ENCODE measurements around the gene NDUFB8. TPM values are rescaled to one million over a fixed set of nuclear protein-coding genes. Genes with fewer than 3 reads are reported as not detected.

NDUFB8 gene
- total RNA-seq, 1 donor from 2014 or later, result 430 TPM

DNA sequence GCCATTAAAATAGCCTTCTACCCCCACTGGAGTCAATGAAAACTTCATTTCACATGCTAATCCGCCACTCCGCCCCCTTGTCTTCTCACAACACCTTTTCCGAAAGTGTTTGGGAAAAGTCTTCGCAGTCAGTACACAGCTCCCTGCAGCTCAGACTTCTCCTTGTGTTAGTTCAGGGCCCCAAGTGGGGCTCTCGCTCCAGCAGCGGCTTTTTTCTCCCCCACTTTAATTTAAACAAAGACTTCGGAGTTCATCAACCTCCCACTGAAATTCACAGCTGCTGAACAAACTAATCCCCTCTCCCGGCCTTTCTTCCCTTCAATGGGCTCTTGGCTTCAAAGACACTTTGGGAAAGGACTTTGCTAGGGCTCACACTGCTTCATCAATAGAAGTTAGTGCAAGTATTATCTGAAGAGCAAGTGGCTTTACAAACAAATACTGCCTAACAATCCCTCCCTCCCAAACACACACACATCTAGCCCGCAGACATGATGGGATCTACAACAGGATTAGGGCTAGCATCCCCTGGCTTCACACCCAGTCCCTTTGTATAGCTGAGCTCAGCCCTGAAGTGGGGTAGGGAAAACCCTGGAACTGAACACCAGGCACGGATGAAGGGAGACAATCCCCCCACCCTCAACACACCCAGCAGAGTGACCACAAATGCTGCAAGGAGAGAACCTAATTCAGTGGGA is 43.7 kb downstream of the NDUFB8 start:
- Histone ChIP-seq H3K4me3 (no peak overlapping the region), H3K27me3 (ENCODE audit: low read depth) (peaks cover 10% of the 10 kb centered on the region), H3K4me1 (peaks cover 16% of the 10 kb centered on the region), H3K36me3 (peaks cover 58% of the 10 kb centered on the region), H3K9me3 (replicated peaks) (no peaks in the 10 kb centered on the region), H3K27ac (replicated peaks) (no peak overlapping the region)
- TF ChIP-seq, protein P1, sequence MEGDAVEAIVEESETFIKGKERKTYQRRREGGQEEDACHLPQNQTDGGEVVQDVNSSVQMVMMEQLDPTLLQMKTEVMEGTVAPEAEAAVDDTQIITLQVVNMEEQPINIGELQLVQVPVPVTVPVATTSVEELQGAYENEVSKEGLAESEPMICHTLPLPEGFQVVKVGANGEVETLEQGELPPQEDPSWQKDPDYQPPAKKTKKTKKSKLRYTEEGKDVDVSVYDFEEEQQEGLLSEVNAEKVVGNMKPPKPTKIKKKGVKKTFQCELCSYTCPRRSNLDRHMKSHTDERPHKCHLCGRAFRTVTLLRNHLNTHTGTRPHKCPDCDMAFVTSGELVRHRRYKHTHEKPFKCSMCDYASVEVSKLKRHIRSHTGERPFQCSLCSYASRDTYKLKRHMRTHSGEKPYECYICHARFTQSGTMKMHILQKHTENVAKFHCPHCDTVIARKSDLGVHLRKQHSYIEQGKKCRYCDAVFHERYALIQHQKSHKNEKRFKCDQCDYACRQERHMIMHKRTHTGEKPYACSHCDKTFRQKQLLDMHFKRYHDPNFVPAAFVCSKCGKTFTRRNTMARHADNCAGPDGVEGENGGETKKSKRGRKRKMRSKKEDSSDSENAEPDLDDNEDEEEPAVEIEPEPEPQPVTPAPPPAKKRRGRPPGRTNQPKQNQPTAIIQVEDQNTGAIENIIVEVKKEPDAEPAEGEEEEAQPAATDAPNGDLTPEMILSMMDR (IDR thresholded peaks at IDR 0.05; ENCODE audit: borderline replicate concordance), result no peak
- DNase-seq, result no peak
- intact Hi-C loops (cut with micrococcal nuclease), result no loop called here

DNA sequence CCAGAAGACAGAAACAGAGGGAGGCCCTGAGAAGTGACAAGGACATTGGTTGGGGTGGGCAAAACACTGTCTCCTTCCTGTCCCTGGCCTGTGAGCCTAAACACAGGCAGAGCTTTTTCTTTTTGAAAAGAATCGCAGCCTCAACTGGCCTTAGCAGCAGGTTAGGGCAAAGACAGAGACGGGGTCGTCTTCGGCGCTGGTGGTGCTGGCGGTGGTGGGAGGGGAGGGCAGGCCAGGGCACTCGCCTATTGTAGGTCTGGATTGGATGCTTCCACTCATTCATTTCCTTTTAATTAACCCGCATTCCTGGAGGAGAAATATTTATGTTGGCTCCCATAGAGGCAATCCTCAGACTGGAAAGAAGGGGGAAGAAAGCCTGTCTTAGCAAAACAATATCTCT is 44.3 kb downstream of the NDUFB8 start:
- Histone ChIP-seq H3K27me3 (ENCODE audit: low read depth) (peaks cover 16% of the 10 kb centered on the region), H3K4me1 (peaks cover 16% of the 10 kb centered on the region), H3K9me3 (replicated peaks) (no peaks in the 10 kb centered on the region), H3K36me3 (peaks cover 54% of the 10 kb centered on the region), H3K4me3 (no peak overlapping the region), H3K27ac (replicated peaks) (no peak overlapping the region)
- TF ChIP-seq, protein P1 (IDR thresholded peaks at IDR 0.05; ENCODE audit: borderline replicate concordance), result no peak
- intact Hi-C loops (cut with micrococcal nuclease), result no loop called here
- DNase-seq, result no peak

DNA sequence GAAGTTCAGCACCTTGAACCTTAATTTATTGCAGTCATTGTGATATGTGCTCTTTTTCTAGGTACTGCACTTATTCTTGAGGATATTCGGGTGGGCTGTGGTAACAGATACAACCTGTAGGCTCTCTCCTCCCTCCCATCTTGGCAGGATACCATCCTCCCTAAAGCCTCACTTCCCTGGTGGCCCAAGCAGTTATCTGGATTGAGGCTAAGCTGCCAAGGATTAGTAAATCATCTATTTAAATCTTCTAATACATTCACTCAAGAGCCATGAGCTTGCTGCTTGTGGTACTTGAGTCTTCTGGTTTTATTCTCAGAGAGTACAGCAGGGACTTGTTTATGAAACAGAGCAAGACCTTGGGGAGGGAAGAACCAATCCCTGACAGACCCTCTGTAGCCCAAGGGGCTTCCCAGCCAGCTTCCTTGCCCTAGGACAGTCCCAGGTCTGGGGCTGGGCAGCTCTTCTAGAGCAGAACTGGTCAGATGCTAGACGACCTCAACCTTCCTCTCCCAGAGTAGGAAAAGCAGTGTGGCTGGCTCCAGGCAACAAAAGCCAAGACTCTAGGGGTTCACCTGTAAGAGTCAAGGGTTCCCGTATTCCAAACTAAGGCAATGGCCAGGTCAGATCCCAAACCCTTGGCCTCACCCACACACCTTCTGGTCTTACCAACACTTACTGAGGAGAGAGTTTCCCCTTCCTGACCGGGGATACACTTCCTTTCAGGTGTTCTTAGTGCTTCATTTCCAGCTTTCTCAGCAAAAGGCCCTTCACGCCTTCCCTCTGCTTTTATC is 45.6 kb downstream of the NDUFB8 start:
- H3K9me3 ChIP-seq (replicated peaks), result no peaks in the 10 kb centered on the region
- H3K27me3 ChIP-seq (ENCODE audit: low read depth), result peaks cover 29% of the 10 kb centered on the region
- peaks cover 41% of the 10 kb centered on the region for H3K36me3 ChIP-seq
- H3K27ac ChIP-seq (replicated peaks), result no peak overlapping the region
- intact Hi-C loops (cut with micrococcal nuclease), result no loop called here
- H3K4me1 ChIP-seq, result peaks cover 16% of the 10 kb centered on the region
- H3K4me3 ChIP-seq, result no peak overlapping the region
- TF ChIP-seq, protein P1 (IDR thresholded peaks at IDR 0.05; ENCODE audit: borderline replicate concordance), result no peak
- DNase-seq, result no peak

DNA sequence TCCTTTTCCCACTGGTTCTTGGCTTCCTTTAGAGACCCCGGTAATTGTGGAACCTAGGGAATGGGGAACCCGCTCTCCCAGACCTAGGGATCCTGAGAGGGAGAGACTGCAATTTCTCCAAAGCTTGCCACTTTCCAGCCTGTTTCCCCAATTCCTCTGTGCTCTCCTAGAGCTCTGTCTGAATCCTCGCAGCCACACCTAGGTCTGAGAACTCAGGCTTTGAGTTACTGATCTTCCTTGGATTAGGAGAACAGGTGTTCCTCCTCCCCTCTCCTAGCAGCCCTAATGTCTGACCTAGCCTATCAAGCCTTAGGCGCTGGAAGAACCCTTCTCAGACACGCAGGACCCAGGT is 46.9 kb downstream of the NDUFB8 start:
- DNase-seq, result no peak
- peaks cover 42% of the 10 kb centered on the region for H3K27me3 ChIP-seq (ENCODE audit: low read depth)
- TF ChIP-seq, protein P1 (IDR thresholded peaks at IDR 0.05; ENCODE audit: borderline replicate concordance), result no peak
- H3K36me3 ChIP-seq, result peaks cover 29% of the 10 kb centered on the region
- no peak overlapping the region for H3K27ac ChIP-seq (replicated peaks)
- no peaks in the 10 kb centered on the region for H3K9me3 ChIP-seq (replicated peaks)
- H3K4me3 ChIP-seq, result peak overlapping the region; percentile 67
- peaks cover 16% of the 10 kb centered on the region for H3K4me1 ChIP-seq
- intact Hi-C loops (cut with micrococcal nuclease), result no loop called here

DNA sequence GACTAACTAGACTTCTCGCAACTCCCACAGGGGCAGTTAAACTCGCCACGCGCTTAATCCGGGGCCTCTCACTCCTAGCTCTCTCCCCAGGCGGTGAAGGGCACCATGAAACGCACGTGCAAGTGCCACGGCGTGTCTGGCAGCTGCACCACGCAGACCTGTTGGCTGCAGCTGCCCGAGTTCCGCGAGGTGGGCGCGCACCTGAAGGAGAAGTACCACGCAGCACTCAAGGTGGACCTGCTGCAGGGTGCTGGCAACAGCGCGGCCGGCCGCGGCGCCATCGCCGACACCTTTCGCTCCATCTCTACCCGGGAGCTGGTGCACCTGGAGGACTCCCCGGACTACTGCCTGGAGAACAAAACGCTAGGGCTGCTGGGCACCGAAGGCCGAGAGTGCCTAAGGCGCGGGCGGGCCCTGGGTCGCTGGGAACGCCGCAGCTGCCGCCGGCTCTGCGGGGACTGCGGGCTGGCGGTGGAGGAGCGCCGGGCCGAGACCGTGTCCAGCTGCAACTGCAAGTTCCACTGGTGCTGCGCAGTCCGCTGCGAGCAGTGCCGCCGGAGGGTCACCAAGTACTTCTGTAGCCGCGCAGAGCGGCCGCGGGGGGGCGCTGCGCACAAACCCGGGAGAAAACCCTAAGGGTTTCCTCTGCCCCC is 47.4 kb downstream of the NDUFB8 start:
- H3K36me3 ChIP-seq, result peaks cover 24% of the 10 kb centered on the region
- peaks cover 16% of the 10 kb centered on the region for H3K4me1 ChIP-seq
- intact Hi-C loops (cut with micrococcal nuclease), result no loop called here
- no peaks in the 10 kb centered on the region for H3K9me3 ChIP-seq (replicated peaks)
- peak overlapping the region; percentile 67 for H3K4me3 ChIP-seq
- peaks cover 45% of the 10 kb centered on the region for H3K27me3 ChIP-seq (ENCODE audit: low read depth)
- TF ChIP-seq, protein P1 (IDR thresholded peaks at IDR 0.05; ENCODE audit: borderline replicate concordance), result peak; percentile 83
- peak; percentile 67 for DNase-seq
- no peak overlapping the region for H3K27ac ChIP-seq (replicated peaks)

All from left ventricle myocardium inferior (tissue), 1 donor.